ENCODE results near the gene OCA2. TPM values are rescaled to one million over a fixed set of nuclear protein-coding genes. Genes with fewer than 3 reads are reported as not detected.

OCA2 gene
- total RNA-seq, 2 experiments from 2014 or later = not detected

GRCh38 chr15:27951191-27951890 lies 147.8 kb downstream of the OCA2 start:
- CTCF ChIA-PET (ENCODE audit: unreplicated experiment) = no interaction called here
- Histone ChIP-seq H3K36me3 (ENCODE audit: insufficient read depth, low read length) (no peaks in the 10 kb centered on the region), H3K27ac (ENCODE audit: low read depth, low read length, poor library complexity, severe bottlenecking) (no peak overlapping the region), H4K20me1 (ENCODE audit: insufficient read depth, low read length) (no peaks in the 10 kb centered on the region), H3K79me2 (ENCODE audit: insufficient read depth, low read depth, low read length) (no peaks in the 10 kb centered on the region), H3K9me3 (ENCODE audit: low read length) (no peaks in the 10 kb centered on the region), H3K4me2 (ENCODE audit: low read length) (no peak overlapping the region), H2AFZ (ENCODE audit: low read length) (no peak overlapping the region), H3K4me3 (ENCODE audit: low read depth, low read length, poor library complexity, severe bottlenecking) (no peak overlapping the region), H3K9me2 (ENCODE audit: insufficient read depth, low read length) (no peaks in the 10 kb centered on the region), H3K4me1 (ENCODE audit: insufficient read depth, low read length, poor library complexity, severe bottlenecking) (no peaks in the 10 kb centered on the region)
- POLR2A ChIA-PET = no interaction called here
- no TSS peak for BruUV-seq (replicated peaks)
- no peak for TF ChIP-seq EZH2phosphoT487 (IDR thresholded peaks at IDR 0.05; ENCODE audit: borderline replicate concordance, low read depth, low read length)
- TF ChIP-seq, protein P1, sequence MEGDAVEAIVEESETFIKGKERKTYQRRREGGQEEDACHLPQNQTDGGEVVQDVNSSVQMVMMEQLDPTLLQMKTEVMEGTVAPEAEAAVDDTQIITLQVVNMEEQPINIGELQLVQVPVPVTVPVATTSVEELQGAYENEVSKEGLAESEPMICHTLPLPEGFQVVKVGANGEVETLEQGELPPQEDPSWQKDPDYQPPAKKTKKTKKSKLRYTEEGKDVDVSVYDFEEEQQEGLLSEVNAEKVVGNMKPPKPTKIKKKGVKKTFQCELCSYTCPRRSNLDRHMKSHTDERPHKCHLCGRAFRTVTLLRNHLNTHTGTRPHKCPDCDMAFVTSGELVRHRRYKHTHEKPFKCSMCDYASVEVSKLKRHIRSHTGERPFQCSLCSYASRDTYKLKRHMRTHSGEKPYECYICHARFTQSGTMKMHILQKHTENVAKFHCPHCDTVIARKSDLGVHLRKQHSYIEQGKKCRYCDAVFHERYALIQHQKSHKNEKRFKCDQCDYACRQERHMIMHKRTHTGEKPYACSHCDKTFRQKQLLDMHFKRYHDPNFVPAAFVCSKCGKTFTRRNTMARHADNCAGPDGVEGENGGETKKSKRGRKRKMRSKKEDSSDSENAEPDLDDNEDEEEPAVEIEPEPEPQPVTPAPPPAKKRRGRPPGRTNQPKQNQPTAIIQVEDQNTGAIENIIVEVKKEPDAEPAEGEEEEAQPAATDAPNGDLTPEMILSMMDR (conservative IDR thresholded peaks at IDR 0.05; ENCODE audit: low read length) = no peak
- no peak for DNase-seq (ENCODE audit: low spot score)
- intact Hi-C loops (cut with micrococcal nuclease; ENCODE audit: unreplicated experiment) = no loop called here

- TF ChIP-seq, protein P1 (conservative IDR thresholded peaks at IDR 0.05; ENCODE audit: low read length) = no peak
- no peak for TF ChIP-seq EZH2phosphoT487 (IDR thresholded peaks at IDR 0.05; ENCODE audit: borderline replicate concordance, low read depth, low read length)
- ChIA-PET CTCF (ENCODE audit: unreplicated experiment) (no interaction called here), POLR2A (no interaction called here)
- H3K9me2 ChIP-seq (ENCODE audit: insufficient read depth, low read length) = no peaks in the 10 kb centered on the region
- H3K4me2 ChIP-seq (ENCODE audit: low read length) = no peak overlapping the region
- H3K27ac ChIP-seq (ENCODE audit: low read depth, low read length, poor library complexity, severe bottlenecking) = no peak overlapping the region
- no peaks in the 10 kb centered on the region for H4K20me1 ChIP-seq (ENCODE audit: insufficient read depth, low read length)
- DNase-seq (ENCODE audit: low spot score) = no peak
- intact Hi-C loops (cut with micrococcal nuclease; ENCODE audit: unreplicated experiment) = no loop called here
- BruUV-seq (replicated peaks) = no TSS peak
- H3K4me1 ChIP-seq (ENCODE audit: insufficient read depth, low read length, poor library complexity, severe bottlenecking) = no peaks in the 10 kb centered on the region
- no peaks in the 10 kb centered on the region for H3K36me3 ChIP-seq (ENCODE audit: insufficient read depth, low read length)
- H3K9me3 ChIP-seq (ENCODE audit: low read length) = no peaks in the 10 kb centered on the region
- no peak overlapping the region for H3K4me3 ChIP-seq (ENCODE audit: low read depth, low read length, poor library complexity, severe bottlenecking)
- no peaks in the 10 kb centered on the region for H3K79me2 ChIP-seq (ENCODE audit: insufficient read depth, low read depth, low read length)
- H2AFZ ChIP-seq (ENCODE audit: low read length) = no peak overlapping the region
These were observed 150.0 kb downstream of the OCA2 start for GRCh38 chr15:27949089-27949488.

DNA sequence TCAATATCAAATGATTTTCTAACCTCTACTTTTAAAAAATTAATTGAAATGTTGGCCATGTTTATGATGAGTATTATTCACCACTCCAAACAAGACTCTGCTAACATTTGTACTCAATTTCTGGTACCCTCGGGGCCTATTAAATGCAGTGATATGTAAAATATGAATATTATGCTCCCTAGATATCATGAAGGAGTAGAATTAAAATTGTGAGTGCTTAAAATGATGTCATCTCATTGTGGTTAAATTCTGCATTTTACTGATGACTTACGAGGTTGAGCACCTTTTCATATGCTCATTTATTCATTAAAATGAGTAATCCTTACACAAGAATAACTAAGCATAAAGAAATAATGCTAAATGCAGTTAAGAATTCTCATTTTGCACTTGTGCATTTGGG lies 159.9 kb downstream of the OCA2 start:
- CTCF ChIA-PET (ENCODE audit: unreplicated experiment) = no interaction called here
- no peak overlapping the region for H3K4me2 ChIP-seq (ENCODE audit: low read length)
- no peak overlapping the region for H2AFZ ChIP-seq (ENCODE audit: low read length)
- no peaks in the 10 kb centered on the region for H3K4me1 ChIP-seq (ENCODE audit: insufficient read depth, low read length, poor library complexity, severe bottlenecking)
- H3K27ac ChIP-seq (ENCODE audit: low read depth, low read length, poor library complexity, severe bottlenecking) = no peak overlapping the region
- BruUV-seq (replicated peaks) = no TSS peak
- intact Hi-C loops (cut with micrococcal nuclease; ENCODE audit: unreplicated experiment) = no loop called here
- no peaks in the 10 kb centered on the region for H3K9me3 ChIP-seq (ENCODE audit: low read length)
- H4K20me1 ChIP-seq (ENCODE audit: insufficient read depth, low read length) = no peaks in the 10 kb centered on the region
- no peak for DNase-seq (ENCODE audit: low spot score)
- H3K4me3 ChIP-seq (ENCODE audit: low read depth, low read length, poor library complexity, severe bottlenecking) = no peak overlapping the region
- no peaks in the 10 kb centered on the region for H3K79me2 ChIP-seq (ENCODE audit: insufficient read depth, low read depth, low read length)
- no peaks in the 10 kb centered on the region for H3K9me2 ChIP-seq (ENCODE audit: insufficient read depth, low read length)
- POLR2A ChIA-PET = interaction anchor here (1.2 kb wide), 1 partner anchor 450 kb away, joined by 3 read pairs; no protein-coding TSS in a partner anchor
- H3K36me3 ChIP-seq (ENCODE audit: insufficient read depth, low read length) = no peaks in the 10 kb centered on the region
- no peak for TF ChIP-seq EZH2phosphoT487 (IDR thresholded peaks at IDR 0.05; ENCODE audit: borderline replicate concordance, low read depth, low read length)
- TF ChIP-seq, protein P1 (conservative IDR thresholded peaks at IDR 0.05; ENCODE audit: low read length) = no peak
